Astrocyte of the cerebellum (primary cell): ENCODE measurements around the gene MAN1C1.
A peak's percentile ranks its signal among the peaks of the same experiment; 100 is the strongest.

Source experiments
- DNase-seq: peaks from one replicate; pipeline ENCODE4 v3.0.0-alpha.2; 2011; ENCODE audit warnings: low read depth
- H3K4me3 ChIP-seq: 2 replicates; pipeline ENCODE4 v1.5.1; 2011; ENCODE audit warnings: mild to moderate bottlenecking, low read depth, low read length, moderate library complexity
- in situ Hi-C: cut with HindIII; loops from 2 replicates; pipeline ENCODE4 v1.10.0; 2017; ENCODE audit warnings: low sequenced_read_pairs
- TF ChIP-seq, protein P1 (sequence below): IDR thresholded peaks from 2 replicates; pipeline ENCODE4 v1.5.1; 2012; ENCODE audit warnings: low read length, low read depth, moderate library complexity, mild to moderate bottlenecking; ENCODE audit errors: missing control alignments

MAN1C1 gene

DNA sequence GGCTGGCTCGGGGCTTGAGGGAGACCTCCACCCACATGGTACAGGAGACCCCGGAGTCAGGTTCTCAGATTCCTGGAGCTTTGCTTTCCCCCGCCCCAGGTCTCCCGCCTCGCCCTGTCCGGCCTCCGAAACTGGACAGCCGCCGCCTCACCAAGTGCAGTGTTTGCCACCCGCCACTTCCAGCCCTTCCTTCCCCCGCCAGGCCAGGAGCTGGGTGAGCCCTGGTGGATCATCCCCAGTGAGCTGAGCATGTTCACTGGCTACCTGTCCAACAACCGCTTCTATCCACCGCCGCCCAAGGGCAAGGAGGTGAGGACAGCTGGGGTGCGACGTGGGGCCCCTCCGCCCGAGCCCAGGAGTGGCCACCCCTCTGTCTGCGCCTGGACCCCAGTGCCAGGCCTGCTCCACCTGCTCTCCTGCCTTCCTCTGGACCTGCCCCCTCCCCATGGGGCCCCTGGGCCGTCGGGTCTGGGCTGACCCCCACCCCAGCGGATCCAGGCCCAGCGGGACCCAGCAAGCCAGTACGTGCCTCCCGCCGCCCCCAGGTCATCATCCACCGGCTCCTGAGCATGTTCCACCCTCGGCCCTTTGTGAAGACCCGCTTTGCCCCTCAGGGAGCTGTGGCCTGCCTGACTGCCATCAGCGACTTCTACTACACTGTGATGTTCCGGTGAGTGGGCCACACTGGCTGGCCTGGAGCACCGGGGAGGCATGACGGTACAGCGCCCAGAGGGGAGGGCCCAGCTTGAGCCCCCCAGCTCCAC, 192.1 kb downstream of the MAN1C1 start:
- in situ Hi-C loops, result no loop called here
- TF ChIP-seq, protein P1, sequence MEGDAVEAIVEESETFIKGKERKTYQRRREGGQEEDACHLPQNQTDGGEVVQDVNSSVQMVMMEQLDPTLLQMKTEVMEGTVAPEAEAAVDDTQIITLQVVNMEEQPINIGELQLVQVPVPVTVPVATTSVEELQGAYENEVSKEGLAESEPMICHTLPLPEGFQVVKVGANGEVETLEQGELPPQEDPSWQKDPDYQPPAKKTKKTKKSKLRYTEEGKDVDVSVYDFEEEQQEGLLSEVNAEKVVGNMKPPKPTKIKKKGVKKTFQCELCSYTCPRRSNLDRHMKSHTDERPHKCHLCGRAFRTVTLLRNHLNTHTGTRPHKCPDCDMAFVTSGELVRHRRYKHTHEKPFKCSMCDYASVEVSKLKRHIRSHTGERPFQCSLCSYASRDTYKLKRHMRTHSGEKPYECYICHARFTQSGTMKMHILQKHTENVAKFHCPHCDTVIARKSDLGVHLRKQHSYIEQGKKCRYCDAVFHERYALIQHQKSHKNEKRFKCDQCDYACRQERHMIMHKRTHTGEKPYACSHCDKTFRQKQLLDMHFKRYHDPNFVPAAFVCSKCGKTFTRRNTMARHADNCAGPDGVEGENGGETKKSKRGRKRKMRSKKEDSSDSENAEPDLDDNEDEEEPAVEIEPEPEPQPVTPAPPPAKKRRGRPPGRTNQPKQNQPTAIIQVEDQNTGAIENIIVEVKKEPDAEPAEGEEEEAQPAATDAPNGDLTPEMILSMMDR, result no peak
- no peak for DNase-seq
- no peak overlapping the region for H3K4me3 ChIP-seq

DNA sequence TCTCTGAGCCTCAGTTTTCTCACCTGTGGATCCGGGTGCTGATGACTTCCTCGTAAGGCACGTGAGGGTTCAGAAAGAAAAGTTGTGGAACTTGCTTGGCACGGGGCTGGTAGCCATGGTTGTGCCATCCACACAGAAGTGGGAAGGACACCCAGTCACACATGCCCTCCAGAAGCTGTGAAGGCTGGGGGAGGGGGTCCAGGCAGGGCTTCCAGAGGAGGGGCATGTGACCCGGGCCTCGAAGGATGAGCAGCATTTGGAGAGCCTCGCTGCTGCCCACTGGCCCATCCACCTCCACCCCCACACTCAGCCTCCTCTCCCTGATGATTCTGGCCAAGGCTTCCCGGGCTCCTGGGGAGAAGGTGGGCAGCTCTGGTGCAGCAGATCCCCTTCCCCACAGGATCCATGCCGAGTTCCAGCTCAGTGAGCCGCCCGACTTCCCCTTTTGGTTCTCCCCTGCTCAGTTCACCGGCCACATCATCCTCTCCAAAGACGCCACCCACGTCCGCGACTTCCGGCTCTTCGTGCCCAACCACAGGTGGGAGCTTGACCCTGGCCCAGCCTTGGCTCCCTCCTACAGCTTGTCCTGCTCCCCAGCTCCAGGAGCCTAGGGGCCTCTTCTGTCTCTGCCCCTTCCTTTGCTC, 192.8 kb downstream of the MAN1C1 start:
- TF ChIP-seq, protein P1, result no peak
- no peak overlapping the region for H3K4me3 ChIP-seq
- in situ Hi-C loops, result no loop called here
- DNase-seq, result no peak

DNA sequence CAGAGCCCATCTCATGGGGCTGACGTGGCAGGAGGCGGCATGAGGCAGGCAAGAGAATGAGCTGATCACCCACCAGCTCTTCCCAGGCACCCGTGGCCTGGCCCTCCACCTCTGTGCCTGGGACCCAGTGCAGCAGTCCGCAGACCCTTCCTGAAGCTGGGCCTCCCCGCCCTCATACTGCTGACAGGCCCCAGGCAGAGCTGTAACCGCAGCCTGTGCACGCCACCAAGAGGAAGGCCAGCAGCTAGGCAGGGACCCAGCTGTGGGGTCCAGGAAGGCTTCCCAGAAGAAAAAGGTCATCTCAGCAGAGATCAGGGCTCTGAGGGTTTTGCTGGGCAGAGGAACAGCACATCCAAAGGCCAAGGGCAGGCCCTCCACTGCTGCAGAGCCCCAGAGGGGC, 193.3 kb downstream of the MAN1C1 start:
- DNase-seq, result no peak
- TF ChIP-seq, protein P1, result no peak
- in situ Hi-C loops, result no loop called here

DNA sequence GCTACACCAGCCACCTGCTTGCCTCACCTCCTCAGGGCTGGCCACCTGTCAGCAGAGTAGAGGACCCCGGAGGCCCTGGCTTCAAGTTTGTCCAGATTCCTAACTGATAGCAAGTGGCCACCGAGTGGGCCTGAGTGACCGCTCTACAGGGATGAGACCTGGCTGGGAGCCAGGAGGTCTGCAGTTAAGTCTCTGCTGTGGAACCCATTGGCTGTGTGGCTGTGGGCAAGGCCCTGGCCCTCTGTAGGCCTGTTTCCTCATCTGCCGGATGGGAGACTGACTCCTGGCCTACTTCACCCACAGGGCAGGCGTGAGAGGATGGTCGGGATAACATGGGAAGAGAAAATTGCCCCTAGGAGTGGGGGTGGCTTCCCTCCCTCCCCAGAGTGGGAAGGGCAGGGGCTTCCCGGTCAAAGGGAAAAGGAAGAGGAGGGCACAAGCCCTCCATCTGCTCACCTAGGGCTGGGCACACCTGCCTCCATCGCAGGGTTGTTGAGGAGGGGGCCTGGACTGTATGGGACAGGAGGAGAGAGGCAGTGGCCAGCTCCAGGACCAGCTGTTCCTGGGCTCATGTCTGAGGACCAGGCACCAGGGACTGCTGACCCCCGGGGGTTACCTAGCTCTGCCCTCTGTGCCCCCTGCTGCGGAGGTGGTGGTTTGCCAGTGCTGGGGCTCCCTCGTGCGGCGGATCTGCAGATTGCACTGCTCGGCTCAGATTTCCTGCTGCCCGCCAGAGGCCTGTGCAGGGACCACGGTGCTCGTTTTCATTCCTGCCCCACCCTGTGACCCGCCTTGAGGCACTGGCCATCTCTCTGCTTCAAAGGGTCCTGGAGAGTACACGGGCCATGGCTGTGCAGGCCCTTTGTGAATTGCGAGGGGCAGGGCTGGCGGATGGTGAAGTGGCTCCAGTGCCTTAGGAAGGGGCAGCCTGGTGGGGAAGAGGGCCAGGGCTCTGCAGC, 194.0 kb downstream of the MAN1C1 start:
- in situ Hi-C loops, result no loop called here
- TF ChIP-seq, protein P1, result peak; percentile 88
- no peak for DNase-seq
- no peak overlapping the region for H3K4me3 ChIP-seq

More for the DNA sequence above, 193.3 kb downstream of the MAN1C1 start:
- no peak overlapping the region for H3K4me3 ChIP-seq

DNA sequence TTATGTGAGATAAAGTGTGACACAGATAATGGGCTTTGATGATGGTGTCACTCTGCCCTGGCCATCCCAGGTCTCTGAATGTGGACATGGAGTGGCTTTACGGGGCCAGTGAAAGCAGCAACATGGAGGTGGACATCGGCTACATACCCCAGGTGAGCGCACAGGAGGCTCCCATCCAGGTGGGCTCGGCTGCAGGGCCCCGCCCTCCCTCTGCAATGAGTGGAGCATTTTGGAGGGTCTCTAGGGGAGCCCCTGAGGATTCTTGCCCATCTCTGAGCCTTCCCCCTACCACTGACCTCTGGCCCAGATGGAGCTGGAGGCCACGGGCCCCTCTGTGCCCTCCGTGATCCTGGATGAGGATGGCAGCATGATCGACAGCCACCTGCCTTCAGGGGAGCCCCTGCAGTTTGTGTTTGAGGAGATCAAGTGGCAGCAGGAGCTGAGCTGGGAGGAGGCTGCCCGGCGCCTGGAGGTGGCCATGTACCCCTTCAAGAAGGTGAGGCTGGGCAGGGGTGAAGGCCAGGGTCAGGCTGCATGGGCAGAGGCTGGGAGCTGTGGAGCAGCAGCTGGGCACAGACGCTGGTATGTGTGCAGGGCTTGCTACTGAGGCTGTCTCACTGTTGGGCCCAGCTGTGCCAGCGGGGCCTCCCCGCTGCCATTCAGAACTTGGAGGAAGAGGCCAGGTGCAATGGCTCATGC, 194.9 kb downstream of the MAN1C1 start:
- in situ Hi-C loops, result no loop called here
- no peak overlapping the region for H3K4me3 ChIP-seq
- TF ChIP-seq, protein P1, result no peak
- no peak for DNase-seq

DNA sequence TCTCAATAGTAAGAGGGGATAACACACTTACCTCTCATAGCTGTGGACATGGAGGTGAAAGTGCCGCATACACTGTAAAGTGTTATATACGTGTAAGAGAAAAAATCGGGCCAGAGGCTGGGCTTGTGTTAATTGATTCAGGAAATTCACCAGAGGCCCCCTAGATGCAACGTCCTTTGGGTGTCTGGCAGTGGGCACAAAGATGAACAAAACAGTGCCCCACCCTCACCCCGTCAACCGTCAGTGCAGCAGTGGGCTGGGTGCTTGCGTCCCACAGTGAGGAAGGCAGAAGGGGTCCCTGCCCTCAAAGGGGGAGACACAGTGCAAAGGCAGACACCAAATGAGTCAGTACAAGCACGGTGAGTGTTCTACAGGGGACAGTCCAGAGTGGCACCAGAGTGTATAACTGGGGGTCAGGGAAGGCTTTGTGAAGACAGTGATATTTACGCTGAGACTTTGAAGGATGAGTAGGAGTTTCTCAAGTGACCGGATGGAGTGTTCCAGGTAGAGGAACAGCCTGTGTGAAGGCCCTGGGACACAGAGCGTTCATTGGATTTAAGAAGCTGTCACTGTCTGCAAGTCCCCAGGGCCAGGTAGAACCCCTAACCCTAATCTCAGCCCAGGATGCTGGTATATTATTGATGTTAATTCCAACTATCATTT, 196.6 kb downstream of the MAN1C1 start:
- H3K4me3 ChIP-seq, result no peak overlapping the region
- in situ Hi-C loops, result no loop called here
- DNase-seq, result no peak
- TF ChIP-seq, protein P1, result no peak
